Measurements from ENCODE around the gene OR5H6.
"Not testable (repeated sequence)": the region's sequence is repeated elsewhere in the genome, so short reads cannot be mapped to it uniquely, and the experiment has no call there.

DNA sequence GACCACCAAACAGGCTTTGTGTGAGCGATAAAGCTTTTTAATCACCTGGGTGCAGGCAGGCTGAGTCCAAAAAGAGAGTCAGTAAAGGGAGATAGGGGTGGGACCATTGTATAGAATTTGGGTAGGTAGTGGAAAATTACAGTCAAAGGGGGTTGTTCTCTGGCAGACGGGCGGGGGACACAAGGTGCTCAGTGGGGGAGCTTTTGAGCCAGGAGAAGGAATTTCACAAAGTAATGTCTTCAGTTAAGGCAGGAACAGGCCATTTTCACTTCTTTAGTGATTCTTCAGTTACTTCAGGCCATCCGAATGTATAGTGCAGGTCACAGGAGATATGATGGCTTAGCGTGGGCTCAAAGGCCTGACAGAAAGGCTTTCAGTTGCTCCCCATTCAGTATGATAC lies 8.0 kb upstream of the OR5H6 start:
- not testable (repeated sequence) for TF ChIP-seq CTCF (conservative IDR thresholded peaks at IDR 0.05; ENCODE audit: low read length); EZH2phosphoT487 (IDR thresholded peaks at IDR 0.05; ENCODE audit: borderline replicate concordance, low read depth, low read length)
